Endothelial cell of umbilical vein (primary cell): ENCODE data around the gene NR4A3. TPM values are rescaled to one million over a fixed set of nuclear protein-coding genes. Genes with fewer than 3 reads are reported as not detected.

Source experiments
- BruUV-seq: library from RNA; stranded (reverse); fragments of 400-500 nt; replicated peaks from 2 replicates; lab custom pipeline; 2021; lab: Mats Ljungman, UMichigan
- CTCF ChIA-PET: fragments of 300-600, 350-600 bp; sonication (Branson Sonifier 250); formaldehyde crosslinking; loops from one replicate; lab custom pipeline; 2021; ENCODE audit warnings: antibody characterized with exemption, inconsistent platforms; lab: Charles Lee
- POLR2A ChIA-PET: fragments of 300-600, 350-600 bp; sonication (Branson Sonifier 250); formaldehyde crosslinking; loops from one replicate; lab custom pipeline; 2021; ENCODE audit warnings: antibody characterized with exemption, inconsistent platforms; lab: Charles Lee
- DNase-seq: peaks from one replicate; pipeline ENCODE4 v3.0.0-alpha.2; 2011; ENCODE audit warnings: low read depth, low spot score
- FAIRE-seq: peaks from 2 replicates; lab custom pipeline; 2011; peaks lifted over from hg19 to GRCh38; lab: Jason Lieb, UNC
- H2AFZ ChIP-seq: 2 replicates; pipeline ENCODE4 v1.6.0; 2012; ENCODE audit warnings: low read depth, low read length, control low read depth, inconsistent platforms
- H3K27ac ChIP-seq: 2 replicates; pipeline ENCODE4 v1.5.1; 2011; ENCODE audit warnings: low read depth, mild to moderate bottlenecking, control low read depth, low read length, moderate library complexity; ENCODE audit not compliant: insufficient read depth
- H3K27me3 ChIP-seq, 2 experiments: 2 replicates each; pipeline versions ENCODE4 v1.6.0 to v1.6.1; 2011; ENCODE audit warnings: low read length in 2 of 2, mixed read lengths in 1 of 2; ENCODE audit not compliant: control insufficient read depth in 2 of 2, insufficient read depth in 2 of 2
- H3K36me3 ChIP-seq, 2 experiments: 2 replicates in 1 of 2; 3 replicates in 1 of 2; pipeline ENCODE4 v1.5.1; 2011; ENCODE audit warnings: low read length in 2 of 2, mild to moderate bottlenecking in 1 of 2, moderate library complexity in 1 of 2; ENCODE audit not compliant: control insufficient read depth in 2 of 2, insufficient read depth in 2 of 2; ENCODE audit errors: extremely low read depth in 1 of 2
- H3K4me1 ChIP-seq: 3 replicates; pipeline ENCODE4 v1.5.1; 2011; ENCODE audit warnings: mild to moderate bottlenecking, low read length; ENCODE audit not compliant: control insufficient read depth, insufficient read depth; ENCODE audit errors: extremely low read depth
- H3K4me2 ChIP-seq: 2 replicates; pipeline ENCODE4 v1.6.1; 2011; ENCODE audit warnings: low read length, control low read depth, mixed read lengths; ENCODE audit not compliant: insufficient read depth
- H3K4me3 ChIP-seq, 3 experiments: fragments of 200-600 bp in 1 of 3; sonication (generic), shearing (Covaris generic) in 1 of 3; replicated peaks in 1 of 3; 2 replicates each; pipeline ENCODE4 v1.5.1; 2011 to 2016; ENCODE audit warnings: control low read depth in 3 of 3, low read length in 3 of 3, mild to moderate bottlenecking in 2 of 3, inconsistent platforms in 1 of 3, low read depth in 1 of 3, moderate library complexity in 1 of 3; ENCODE audit not compliant: insufficient read depth in 1 of 3
- H3K79me2 ChIP-seq: 2 replicates; pipeline ENCODE4 v1.6.0; 2012; ENCODE audit warnings: low read length, inconsistent platforms; ENCODE audit not compliant: control insufficient read depth, insufficient read depth
- H3K9ac ChIP-seq: replicated peaks from 2 replicates; pipeline ENCODE3; 2011; ENCODE audit warnings: low read length, control low read depth; ENCODE audit not compliant: insufficient read depth; ENCODE audit errors: extremely low read depth
- H3K9me1 ChIP-seq: replicated peaks from 3 replicates; pipeline ENCODE4 v1.6.0; 2011; ENCODE audit warnings: mild to moderate bottlenecking, low read length; ENCODE audit not compliant: control insufficient read depth, insufficient read depth; ENCODE audit errors: extremely low read depth
- H3K9me3 ChIP-seq: replicated peaks from 2 replicates; pipeline ENCODE4 v1.5.1; 2012; ENCODE audit warnings: low read length, inconsistent platforms; ENCODE audit not compliant: control insufficient read depth, insufficient read depth
- H4K20me1 ChIP-seq: replicated peaks from 2 replicates; pipeline ENCODE3; 2011; ENCODE audit warnings: mild to moderate bottlenecking, low read length; ENCODE audit not compliant: control insufficient read depth, insufficient read depth; ENCODE audit errors: extremely low read depth
- CTCF ChIP-seq, 2 donors: IDR thresholded peaks; 1 replicate in 1 of 2; 2 replicates in 1 of 2; pipeline ENCODE4 v1.5.1; 2011; ENCODE audit warnings: low read length in 2 of 2, mild to moderate bottlenecking in 2 of 2, moderate library complexity in 2 of 2, control low read depth in 1 of 2, inconsistent platforms in 1 of 2, low read depth in 1 of 2; ENCODE audit not compliant: insufficient read depth in 1 of 2; ENCODE audit errors: extremely low read depth in 1 of 2
- EZH2 ChIP-seq: IDR thresholded peaks from 2 replicates; pipeline ENCODE4 v1.6.1; 2012; ENCODE audit warnings: borderline replicate concordance, low read depth, mild to moderate bottlenecking, moderate library complexity, low read length, inconsistent platforms; ENCODE audit not compliant: severe bottlenecking
- FOS ChIP-seq: IDR thresholded peaks from 2 replicates; pipeline ENCODE4 v1.6.1; 2011; ENCODE audit warnings: mild to moderate bottlenecking, low read length, moderate library complexity, borderline replicate concordance; ENCODE audit not compliant: insufficient read depth
- GATA2 ChIP-seq: IDR thresholded peaks from 2 replicates; pipeline ENCODE4 v1.7.0; 2011; ENCODE audit warnings: low read depth, mild to moderate bottlenecking, moderate library complexity, mixed read lengths, low read length; ENCODE audit not compliant: insufficient read length, insufficient read depth
- JUN ChIP-seq: IDR thresholded peaks from 2 replicates; pipeline ENCODE4 v1.6.1; 2011; ENCODE audit warnings: borderline replicate concordance, low read depth; ENCODE audit not compliant: insufficient read length, insufficient read depth
- MAX ChIP-seq: IDR thresholded peaks from 2 replicates; pipeline ENCODE4 v1.6.1; 2011; ENCODE audit not compliant: insufficient read depth, insufficient read length
- MYC ChIP-seq: IDR thresholded peaks from one replicate; pipeline ENCODE4 v1.6.1; 2011; ENCODE audit warnings: mild to moderate bottlenecking, low read depth, low read length
- POLR2A ChIP-seq: IDR thresholded peaks from 2 replicates; pipeline ENCODE4 v1.6.1; 2012; ENCODE audit warnings: low read depth, mild to moderate bottlenecking, control low read depth, low read length
- POLR2AphosphoS5 ChIP-seq: IDR thresholded peaks from 2 replicates; pipeline ENCODE4 v1.6.1; 2012; ENCODE audit warnings: low read depth, mild to moderate bottlenecking, control low read depth, low read length, moderate library complexity; ENCODE audit not compliant: insufficient read depth
- dilution Hi-C: fragments of 300-500 bp; cut with MboI; formaldehyde crosslinking; loops from one replicate; pipeline ENCODE4 v1.15.0; 2019; ENCODE audit warnings: low sequenced_read_pairs; ENCODE audit not compliant: extremely low pct_ligation_motif_present
- intact Hi-C: fragments of 100-400 bp; cut with micrococcal nuclease; formaldehyde crosslinking; loops from one replicate; pipeline ENCODE4 v1.10.0; 2022
- polyA plus RNA-seq, 4 experiments: library from polyadenylated mRNA; depleted of rRNA in 3 of 4; stranded (reverse) in 3 of 4; unstranded in 1 of 4; fragments of >200 nt; gene quantifications; 2 replicates each; pipeline versions ENCODE4 v1.2.1 to v1.2.3, GENCODE V29; 2011 to 2012; ENCODE audit warnings: missing spikeins in 1 of 4
- total RNA-seq: library from RNA; stranded (reverse); gene quantifications from 2 replicates; pipeline ENCODE4 v1.2.3, GENCODE V29; 2021

Gene NR4A3
- total and polyA plus RNA-seq, 2 donors (not counting 3 experiments of a cell fraction or from before 2014, with no cell fraction given): 0.11 to 0.22 TPM

- BruUV-seq: no TSS peak
- Histone ChIP-seq H3K36me3 (no peaks in the 10 kb centered on the region), H3K4me3 (no peak overlapping the region), H3K4me1 (no peaks in the 10 kb centered on the region), H2AFZ (no peak overlapping the region), H3K27ac (no peak overlapping the region), H3K27me3 (peaks cover 33 to 46% of the 10 kb centered on the region in 2 experiments), H3K9me3 (no peaks in the 10 kb centered on the region), H3K9me1 (no peaks in the 10 kb centered on the region), H3K9ac (no peak overlapping the region), H3K4me2 (no peak overlapping the region), H4K20me1 (no peaks in the 10 kb centered on the region), H3K79me2 (no peaks in the 10 kb centered on the region)
- intact Hi-C loops: no loop called here
- DNase-seq (no peak), FAIRE-seq (no peak)
- no peak for TF ChIP-seq MAX
- TF ChIP-seq MYC: no peak
- TF ChIP-seq JUN: no peak
- TF ChIP-seq CTCF (IDR thresholded peaks at IDR 0.05; ENCODE audit: extremely low read depth in 1 of 2, insufficient read depth in 1 of 2, low read depth in 1 of 2, low read length in 2 of 2): no peak
- no peak for TF ChIP-seq EZH2
- no peak for TF ChIP-seq FOS
- no peak for TF ChIP-seq GATA2
- TF ChIP-seq POLR2AphosphoS5: no peak
- no peak for TF ChIP-seq POLR2A
- ChIA-PET POLR2A (no interaction called here), CTCF (no interaction called here)
- dilution Hi-C loops: no loop called here
Observed at GRCh38 chr9:99831857-99832557, 10.3 kb downstream of the NR4A3 start.
